ENCODE measurements around the gene NCBP1.
"Not testable (repeated sequence)": the region's sequence is repeated elsewhere in the genome, so short reads cannot be mapped to it uniquely, and the experiment has no call there.

DNA sequence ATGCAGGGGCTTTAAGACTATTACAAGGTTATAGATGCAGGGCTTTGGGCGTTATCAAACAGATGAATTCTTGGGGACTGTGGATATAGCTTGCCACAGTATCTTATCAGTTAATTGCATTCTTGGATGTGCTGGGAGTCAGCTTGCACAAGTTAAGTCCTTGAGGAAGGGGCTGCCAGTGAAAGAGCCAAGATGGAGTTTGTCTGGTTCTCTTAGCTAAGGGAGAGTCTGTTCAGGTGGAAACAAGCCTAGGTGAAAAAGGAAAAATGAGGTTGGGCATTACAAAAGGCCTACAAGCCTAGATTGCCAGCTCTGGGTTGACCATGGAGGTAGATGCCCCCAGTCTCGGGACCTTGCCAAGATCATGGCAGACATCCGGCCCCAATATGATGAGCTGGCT, 66.2 kb downstream of the NCBP1 start:
- not testable (repeated sequence) for TF ChIP-seq CTCF, POLR2A, POLR2AphosphoS5, EP300 (IDR thresholded peaks at IDR 0.05)
